ENCODE data around the gene PTPRM.
"Not testable (repeated sequence)": the region's sequence is repeated elsewhere in the genome, so short reads cannot be mapped to it uniquely, and the experiment has no call there.

The PTPRM gene

GRCh38 chr18:8435376-8435775 is 868.3 kb downstream of the PTPRM start:
- DNase-seq (ENCODE audit: low read depth) = no peak

GRCh38 chr18:8439055-8439454 is 871.9 kb downstream of the PTPRM start:
- no peak for DNase-seq (ENCODE audit: low read depth)

- no peak for DNase-seq (ENCODE audit: low read depth)
Observed at GRCh38 chr18:8443505-8443904, 876.4 kb downstream of the PTPRM start.

GRCh38 chr18:8446936-8447335 is 879.8 kb downstream of the PTPRM start:
- DNase-seq (ENCODE audit: low read depth) = not testable (repeated sequence)

GRCh38 chr18:8448130-8448529 is 881.0 kb downstream of the PTPRM start:
- DNase-seq (ENCODE audit: low read depth) = no peak

GRCh38 chr18:8450013-8450412 is 882.9 kb downstream of the PTPRM start:
- no peak for DNase-seq (ENCODE audit: low read depth)

- no peak for DNase-seq (ENCODE audit: low read depth)
Observed at GRCh38 chr18:8450898-8451665, 884.0 kb downstream of the PTPRM start.

GRCh38 chr18:8453528-8453927 is 886.4 kb downstream of the PTPRM start:
- DNase-seq (ENCODE audit: low read depth) = no peak

GRCh38 chr18:8454136-8454535 is 887.0 kb downstream of the PTPRM start:
- DNase-seq (ENCODE audit: low read depth) = no peak

GRCh38 chr18:8455661-8456614 is 888.8 kb downstream of the PTPRM start:
- DNase-seq (ENCODE audit: low read depth) = no peak
